GM18508 (cell line): ENCODE measurements around the gene ARL6IP1.
A peak's percentile ranks its signal among the peaks of the same experiment; 100 is the strongest.
"Not testable (repeated sequence)": the region's sequence is repeated elsewhere in the genome, so short reads cannot be mapped to it uniquely, and the experiment has no call there.

Source experiments
- ATAC-seq: cut with Tn5 transposase; IDR thresholded peaks from one replicate; pipeline ENCODE4 v1.9.1; 2021; ENCODE audit warnings: moderate number of reproducible peaks; ENCODE audit not compliant: insufficient read depth, unreplicated experiment

ARL6IP1 gene

DNA sequence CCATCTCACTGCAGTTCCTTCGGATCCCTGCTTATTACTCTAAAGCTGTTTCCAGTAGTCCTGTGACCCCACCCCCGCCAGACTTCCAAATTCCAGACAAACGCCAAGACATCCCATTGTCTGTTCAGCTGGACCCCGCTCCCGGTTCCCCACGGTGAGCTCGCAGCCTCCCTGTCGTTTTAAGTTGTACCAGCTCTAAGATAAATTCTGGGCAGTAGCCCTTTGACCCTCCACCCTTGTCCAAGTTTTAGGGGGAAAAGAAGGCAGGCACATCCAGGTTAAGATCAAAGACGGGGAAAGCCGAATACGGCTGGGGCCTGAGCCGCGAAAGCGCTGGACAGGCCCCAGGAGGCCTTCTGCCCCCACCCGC, 589 bp downstream of the ARL6IP1 start:
- ATAC-seq: no peak

DNA sequence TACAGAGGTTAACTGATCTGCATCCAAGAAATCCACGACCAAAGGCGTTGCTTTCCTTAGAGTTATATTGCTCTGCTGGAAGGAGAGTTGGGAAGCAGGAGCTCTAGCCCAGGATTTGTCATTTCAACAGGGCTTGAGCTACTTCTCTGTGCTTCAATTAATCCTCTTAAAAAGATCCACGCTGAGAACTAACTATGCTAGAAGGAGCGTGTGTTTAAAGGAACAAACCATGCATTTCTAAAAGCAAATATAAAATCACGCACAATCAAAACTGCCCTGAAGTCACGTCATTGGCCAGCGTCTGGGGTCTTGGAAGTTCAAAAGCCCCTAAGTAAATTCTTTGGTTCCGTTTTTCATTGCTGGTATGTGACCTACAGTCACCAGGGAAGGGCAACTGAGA, 1.1 kb downstream of the ARL6IP1 start:
- ATAC-seq: no peak

DNA sequence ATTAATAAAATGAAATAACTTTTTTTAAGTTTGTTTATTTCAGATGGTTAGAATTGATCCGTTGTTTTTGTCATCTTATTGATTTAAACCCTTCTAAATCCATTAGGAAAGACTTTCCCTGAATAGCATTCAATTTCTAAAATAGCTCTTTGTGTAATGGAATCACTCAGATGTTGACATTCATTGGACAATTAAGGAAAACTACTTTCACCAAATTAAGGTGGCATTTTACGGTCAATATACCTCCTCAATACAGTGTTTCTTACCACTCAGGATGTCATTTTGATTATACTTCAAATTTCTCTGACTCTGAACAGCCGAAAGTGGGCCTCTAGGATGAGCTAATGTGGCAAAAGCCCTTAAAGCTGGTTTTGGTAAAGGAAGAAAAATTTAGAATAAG, 1.8 kb downstream of the ARL6IP1 start:
- ATAC-seq: no peak

DNA sequence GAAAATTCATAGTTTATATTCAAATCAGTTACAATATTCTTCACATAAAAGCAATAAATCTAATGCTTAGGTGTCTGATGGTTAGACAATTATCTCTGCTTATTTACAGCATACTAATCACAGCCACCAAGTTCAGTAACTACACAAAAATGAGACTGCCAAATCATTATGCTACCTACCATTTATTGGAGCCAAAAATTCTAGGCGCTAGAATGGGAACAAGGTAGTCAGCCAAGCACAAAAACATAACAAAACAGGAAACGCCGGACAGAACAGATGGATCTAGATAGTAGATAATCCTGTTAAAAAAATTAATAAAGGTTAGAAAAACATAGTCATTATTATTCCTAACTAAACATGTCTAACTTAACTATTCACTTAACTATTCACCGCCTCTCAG, 3.6 kb downstream of the ARL6IP1 start:
- ATAC-seq: no peak

DNA sequence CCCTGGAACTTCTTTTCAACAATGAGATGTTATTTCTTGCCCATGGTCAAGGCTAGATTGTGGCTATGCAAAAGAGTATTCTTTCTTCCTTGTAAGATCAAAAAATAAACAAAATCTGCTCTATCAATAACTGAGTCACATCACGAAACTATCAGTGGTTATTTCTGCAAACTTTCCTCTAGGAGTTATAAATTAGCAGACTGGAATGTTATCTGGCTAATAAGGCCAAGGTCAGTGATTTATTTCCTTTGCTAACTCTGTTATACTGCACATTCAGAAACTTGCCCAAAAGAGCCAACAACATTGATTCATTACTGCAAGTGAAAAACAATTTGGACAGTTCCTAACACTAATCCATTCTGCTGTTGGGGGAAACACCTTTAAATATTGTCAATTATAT, 5.0 kb downstream of the ARL6IP1 start:
- ATAC-seq: no peak

DNA sequence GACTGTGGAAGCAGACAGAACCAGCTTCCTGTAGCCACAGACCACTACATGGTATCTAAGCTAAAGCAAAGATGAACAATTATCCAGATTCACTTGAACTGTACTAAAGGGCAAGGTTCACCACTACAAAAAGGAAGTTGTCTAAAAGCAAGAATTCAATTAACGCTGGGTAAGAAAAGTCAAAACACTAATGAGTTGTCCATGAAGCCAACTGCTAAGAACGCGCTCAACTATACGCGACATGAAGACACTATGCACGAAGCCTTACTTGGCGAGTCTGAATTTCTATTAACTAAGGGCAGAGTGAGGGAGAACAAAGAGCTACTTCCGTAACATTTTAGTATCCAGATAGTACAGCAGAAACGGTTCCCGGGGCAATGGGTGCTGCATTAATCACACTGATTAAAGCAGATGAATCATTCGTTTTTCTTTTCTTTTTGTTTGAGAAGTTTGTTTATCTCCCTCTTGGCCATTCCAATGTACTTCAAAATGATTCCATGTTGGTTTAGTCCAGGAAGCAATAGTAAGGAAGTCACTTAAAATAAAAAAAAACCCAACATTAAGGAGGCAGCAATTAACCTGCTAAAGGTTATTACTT, 8.4 kb downstream of the ARL6IP1 start:
- ATAC-seq: no peak

DNA sequence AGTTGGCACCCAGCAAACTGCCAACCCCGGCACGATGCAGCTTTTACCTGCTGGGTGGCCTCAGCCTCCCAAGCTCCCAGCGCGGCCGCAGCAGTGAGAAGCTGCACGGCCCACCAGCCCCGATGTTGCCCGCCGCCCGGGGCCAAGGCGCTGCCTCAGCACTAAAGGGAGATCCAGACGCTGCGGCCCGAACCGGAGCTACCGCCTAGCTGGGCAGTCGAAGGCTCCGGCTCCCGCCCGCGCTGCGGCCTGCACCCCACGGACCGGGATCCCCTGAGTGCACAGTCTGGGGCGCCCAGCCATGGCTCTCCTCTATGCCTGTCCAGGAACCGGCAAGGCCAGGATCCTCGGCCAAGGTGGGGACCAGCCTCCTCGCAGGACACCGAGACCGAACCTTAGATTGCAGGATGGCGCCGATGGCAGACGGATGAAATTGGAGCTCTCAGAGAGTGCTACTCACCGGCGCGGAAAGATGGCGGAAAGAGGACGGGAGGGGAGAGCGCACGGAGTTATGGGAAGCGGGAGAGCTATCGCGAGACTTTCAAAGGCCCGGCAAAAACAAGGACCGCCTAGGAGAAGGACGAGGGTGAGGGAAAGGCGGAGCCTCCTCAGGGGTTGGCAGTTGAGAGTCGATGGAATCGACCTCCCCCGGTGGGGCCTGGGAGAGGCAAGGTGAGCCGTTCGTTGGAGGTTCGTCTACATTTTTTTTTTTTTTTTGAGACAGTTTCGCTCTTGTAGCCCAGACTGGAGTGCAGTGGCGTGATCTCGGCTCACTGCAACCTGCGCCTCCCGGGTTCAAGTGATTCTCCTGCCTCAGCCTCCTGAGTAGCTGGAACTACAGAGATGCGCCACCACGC, 11.3 kb downstream of the ARL6IP1 start, which contains the start of gene RPS15A:
Gene RPS15A, minus strand, starts transcription at position 485 of the 857 bp plus-strand sequence. CDS start 1,221 bp downstream, outside the sequence.
- peak; percentile 62 for ATAC-seq

DNA sequence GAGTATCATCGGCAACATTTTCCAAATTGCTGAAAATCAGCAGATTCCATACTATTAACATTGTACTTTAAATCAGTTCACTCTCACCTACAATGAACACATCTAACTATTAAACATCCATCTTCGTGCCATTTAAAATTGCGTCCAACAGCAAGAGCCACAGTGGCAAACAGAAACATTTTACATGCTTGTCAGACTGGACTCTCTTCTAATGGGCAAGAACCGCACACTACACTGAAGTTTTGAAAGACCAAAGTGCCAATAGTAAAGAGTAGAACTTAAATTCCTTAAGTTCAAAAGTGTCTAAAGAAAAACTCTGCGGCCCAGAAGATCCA, 11.9 kb downstream of the ARL6IP1 start:
- ATAC-seq: no peak

DNA sequence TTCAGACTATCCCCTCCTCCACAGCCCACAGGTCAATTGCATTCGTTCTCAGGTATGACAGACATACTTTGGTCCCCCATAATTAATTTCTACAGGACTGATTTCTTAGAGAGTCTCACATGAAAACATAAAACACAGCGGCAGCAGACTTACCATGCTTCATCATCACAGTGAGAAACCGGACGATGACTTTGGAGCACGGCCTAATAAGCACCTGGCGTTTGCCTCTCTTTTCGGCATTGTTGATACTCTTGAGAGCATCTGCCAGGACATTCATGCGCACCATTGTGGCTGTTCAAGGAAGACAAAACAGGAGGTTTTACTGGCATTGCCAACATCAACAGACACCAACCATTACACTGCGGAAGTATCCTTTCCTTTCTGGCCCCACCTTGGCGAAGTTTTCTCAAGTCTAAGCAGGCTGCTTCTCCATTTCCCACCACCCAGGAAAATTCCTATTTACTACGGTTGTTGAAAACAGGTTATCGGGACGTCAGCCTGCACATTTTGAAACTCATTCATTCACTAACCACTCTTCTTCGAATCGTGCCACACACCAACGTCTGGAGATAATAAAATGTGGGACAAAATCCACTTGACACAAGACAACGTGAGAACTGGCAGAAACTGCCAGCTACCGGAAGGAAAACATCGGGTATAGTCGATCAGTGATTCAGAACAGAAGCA, 12.4 kb downstream of the ARL6IP1 start:
- no peak for ATAC-seq

DNA sequence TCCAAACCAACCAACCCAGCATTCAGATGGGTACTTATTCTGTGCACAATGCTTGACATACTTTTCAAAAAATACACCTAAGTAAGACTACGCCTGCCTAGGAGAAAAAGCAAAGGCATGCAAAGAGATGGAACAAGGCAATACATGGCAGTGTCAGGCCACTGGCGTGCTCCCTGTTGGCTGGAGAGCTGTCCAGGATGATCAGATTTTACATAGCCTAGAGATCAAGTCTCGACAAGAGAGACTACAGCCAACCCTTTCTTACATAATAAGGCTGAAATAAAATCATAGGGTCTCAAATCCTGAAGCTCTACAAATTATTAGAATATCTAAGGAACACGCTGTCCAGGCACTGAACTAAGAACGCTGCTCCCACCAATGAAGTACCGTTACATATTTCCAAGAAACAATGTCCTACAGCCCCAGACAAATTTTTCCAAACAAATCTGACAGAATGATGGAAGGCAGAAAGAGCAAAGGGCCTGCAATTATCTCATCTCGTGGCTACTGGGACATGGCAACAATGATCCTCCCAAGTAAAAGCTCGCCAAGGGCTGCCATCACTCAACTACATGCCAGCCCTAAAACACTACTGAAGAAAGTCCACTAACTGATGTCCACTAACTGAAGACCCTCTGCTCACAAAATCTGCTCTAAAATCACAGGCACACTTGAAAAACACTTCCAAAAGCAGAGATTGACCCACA, 16.3 kb downstream of the ARL6IP1 start:
- no peak for ATAC-seq

DNA sequence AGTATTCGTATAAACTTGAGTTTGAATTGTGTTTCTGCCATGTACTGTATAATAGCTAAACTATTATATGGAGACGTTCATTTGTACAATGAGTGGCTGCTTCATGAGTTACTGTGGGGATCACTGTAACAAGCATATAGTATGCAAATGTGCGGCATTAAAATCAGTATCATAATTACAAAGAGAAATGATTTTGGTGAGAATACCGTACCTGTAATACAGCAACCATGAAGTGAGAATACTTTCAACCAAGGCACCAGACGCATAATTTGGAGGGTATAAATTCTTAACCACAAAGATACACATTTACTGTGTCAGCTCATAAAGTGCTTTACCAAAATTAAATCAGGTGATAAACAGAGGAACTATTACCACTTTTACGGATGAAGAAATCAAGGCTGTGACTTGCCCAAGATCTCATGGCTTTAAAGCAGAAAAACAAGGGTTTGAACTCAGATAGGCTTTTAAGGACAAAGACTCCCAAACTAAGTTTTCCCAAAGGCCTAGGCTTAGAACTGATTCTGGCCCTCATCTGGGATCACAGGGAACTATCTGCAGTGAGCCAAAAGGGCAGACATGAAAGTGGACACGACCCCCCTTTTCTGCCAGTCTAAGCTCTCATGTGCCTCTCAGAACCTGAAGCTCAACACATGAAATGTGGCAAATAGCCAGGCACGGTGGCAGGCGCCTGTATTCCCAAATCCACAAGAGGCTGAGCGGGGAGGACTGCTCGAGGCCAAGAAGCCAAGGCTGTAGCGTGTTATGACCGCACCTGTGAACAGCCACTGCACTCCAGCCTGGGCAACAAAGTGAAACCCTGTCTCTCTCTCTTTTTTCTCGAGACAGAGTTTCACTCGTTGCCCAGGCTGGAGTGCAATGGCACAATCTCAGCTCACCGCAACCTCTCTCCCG, 17.7 kb downstream of the ARL6IP1 start:
- ATAC-seq: no peak

DNA sequence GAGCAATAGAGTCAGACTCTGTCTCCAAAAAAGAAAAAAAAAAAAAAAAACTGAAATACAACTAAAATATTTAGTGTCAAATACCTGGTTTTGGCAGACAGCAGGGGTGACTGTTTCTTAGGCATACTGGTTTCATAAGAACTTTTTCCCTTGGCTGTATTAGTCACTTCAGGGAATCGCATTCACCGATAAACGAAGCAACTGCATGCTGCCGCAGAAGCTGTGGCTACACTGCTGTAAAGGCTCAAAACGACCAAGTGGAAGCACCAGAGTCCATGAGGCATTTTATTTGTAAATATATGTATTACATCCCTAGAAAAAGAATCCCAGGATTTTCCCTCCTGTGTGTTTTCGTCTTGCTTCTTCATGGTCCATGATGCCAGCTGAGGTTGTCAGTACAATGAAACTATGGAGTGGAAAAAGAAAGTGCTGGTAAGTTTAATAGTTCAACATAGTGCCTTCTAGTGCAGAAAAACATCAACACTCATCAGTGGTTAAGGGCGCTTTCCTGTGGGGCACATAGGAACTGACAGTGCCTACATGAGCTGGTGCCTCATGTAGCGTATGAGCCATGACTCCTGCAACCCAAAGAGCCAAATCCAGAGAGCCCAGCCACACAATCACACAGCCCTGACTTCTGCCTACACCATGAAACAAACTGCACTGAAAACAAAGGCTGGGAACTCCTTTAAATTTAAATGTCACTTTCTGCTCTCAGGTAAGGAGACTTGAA, 18.5 kb downstream of the ARL6IP1 start:
- ATAC-seq: no peak

DNA sequence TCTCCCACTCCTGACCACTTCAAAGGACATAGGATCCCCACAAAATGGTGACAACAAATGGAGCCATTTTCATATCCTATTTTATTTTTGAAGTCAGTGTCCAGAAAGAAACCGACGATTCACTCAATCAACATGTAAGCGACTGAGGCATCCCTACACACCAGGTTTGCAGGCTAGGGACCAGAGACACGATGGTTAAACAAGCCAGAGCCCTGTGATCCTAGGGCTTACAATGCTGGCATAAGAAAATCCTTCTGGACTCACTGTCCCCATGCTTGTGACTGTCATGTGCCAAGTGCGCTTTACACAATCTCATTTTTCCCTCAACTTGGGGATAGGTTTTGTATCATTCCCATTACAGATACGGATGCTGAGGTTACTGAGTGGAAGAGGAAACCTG, 20.1 kb downstream of the ARL6IP1 start:
- not testable (repeated sequence) for ATAC-seq

DNA sequence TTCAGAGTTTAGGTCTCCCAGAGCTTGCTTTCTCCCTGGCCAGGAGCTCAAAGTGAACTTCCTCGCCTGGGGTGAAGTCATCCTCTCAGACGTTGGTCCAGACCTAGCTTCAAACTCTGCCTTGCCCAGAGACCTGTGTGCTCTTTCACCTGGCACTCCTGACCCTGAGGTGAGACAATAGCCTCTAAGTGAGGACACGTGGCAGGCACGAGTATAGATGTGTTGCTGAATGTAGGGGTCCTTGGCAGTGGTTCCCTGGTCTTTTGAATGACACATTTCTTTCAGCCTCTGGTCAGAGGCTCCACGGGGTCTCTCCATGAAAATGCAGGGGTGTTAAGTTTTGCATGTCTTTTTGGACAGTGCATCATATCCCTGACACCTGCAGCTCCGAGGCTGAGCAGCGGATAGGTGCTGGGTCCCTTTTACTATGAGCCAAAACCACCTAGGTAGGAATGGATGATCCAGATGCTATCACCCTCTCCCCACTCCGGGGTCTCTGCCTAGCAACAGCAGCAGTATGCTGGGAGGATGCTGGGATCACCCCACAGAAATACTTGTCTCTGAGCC, 20.8 kb downstream of the ARL6IP1 start:
- not testable (repeated sequence) for ATAC-seq

DNA sequence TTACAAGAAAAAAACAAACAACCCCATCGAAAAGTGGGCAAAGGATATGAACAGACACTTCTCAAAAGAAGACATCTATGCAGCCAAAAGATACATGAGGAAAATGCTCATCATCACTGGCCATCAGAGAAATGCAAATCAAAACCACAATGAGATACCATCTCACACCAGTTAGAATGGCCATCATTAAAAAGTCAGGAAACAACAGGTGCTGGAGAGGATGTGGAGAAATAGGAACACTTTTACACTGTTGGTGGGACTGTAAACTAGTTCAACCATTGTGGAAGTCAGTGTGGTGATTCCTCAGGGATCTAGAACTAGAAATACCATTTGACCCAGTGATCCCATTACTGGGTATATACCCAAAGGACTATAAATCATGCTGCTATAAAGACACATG, 23.7 kb downstream of the ARL6IP1 start:
- not testable (repeated sequence) for ATAC-seq

DNA sequence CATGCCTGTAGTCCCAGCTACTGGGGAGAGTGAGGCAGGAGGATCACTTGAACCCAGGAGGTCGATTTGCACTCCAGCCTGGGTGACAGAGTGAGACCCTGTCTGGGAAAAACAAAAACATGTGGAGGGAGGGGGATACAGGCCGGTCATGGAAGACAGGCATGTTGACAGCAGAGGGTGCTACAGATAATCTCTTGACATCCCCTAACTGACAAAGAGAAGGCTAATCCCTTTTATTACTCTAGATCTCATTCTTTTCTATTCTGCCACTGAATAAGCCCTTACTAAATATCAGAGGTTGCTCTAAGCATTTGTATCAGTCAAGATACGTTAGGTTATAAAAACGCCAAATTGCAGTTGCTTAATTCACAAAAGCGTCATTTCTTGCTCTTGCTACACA, 25.0 kb downstream of the ARL6IP1 start:
- ATAC-seq: not testable (repeated sequence)

DNA sequence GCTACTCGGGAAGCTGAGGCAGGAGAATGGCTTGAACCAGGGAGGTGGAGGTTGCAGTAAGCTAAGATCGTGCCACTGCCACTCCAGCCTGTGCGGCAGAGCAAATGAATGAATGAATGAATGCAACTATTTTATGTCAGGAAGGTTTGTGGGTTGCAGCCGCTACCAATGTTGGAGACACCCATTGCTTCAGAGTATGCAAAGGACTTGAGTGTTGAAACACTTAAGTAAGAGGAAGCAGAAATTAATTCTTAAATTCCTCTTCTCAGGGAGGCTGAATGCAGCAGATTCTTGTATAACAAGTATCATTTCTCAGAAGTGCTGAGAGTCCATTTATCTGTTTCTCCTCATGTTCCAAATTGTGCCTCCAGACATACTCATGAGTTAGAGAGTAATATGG, 26.7 kb downstream of the ARL6IP1 start:
- ATAC-seq: not testable (repeated sequence)

DNA sequence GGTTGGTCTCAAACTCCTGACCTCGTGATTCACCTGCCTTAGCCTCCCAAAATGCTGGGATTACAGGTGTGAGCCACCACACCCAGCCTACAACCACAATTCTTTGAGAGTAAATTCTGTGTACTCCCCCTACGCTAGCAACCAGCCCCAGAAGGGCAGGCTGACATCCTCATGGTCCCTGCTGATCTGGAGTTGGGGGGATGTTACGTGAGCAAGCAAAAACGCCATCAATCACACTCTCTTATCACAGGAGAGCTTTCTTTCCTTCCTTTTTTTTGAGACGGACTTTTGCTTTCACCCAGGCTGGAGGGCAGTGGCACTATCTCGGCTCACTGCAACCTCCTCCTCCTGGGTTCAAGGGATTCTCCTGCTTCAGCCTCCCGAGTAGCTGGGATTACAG, 29.2 kb downstream of the ARL6IP1 start:
- not testable (repeated sequence) for ATAC-seq
